ENCODE measurements around the gene PMEPA1. TPM values are rescaled to one million over a fixed set of nuclear protein-coding genes. Genes with fewer than 3 reads are reported as not detected.

The PMEPA1 gene
- total RNA-seq, 1 donor from 2014 or later, result 151 TPM

DNA sequence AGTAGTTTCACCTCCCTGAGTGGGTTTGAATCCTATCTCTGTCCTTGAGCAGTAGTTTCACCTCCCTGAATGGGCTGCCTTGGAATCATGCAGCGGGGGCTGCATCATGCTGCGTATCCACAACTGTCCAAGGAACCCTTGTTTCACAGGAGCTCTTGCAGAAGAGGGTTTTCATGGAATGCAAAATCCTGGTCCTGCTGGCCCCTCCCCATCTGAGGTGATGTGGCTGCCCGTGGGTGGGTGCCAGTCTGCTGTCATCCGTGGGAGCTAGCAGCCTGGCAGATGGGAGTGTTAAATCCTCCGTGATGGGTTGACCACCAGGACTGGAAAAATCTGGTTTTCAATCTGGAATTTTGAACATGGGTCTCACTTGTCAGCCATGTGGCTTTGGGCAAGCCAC, 111.3 kb downstream of the PMEPA1 start:
- no peak overlapping the region for H3K4me3 Mint-ChIP-seq (ENCODE audit: unreplicated experiment)
- H3K36me3 Mint-ChIP-seq (ENCODE audit: low read depth), result no peaks in the 10 kb centered on the region
- H3K4me1 Mint-ChIP-seq (ENCODE audit: low read depth), result peaks cover 13% of the 10 kb centered on the region
- H3K9me3 Mint-ChIP-seq (ENCODE audit: low read depth), result no peaks in the 10 kb centered on the region
- no peak overlapping the region for H3K27ac Mint-ChIP-seq (ENCODE audit: unreplicated experiment)
- no peak for DNase-seq (ENCODE audit: low spot score)
- TF ChIP-seq, protein P1, sequence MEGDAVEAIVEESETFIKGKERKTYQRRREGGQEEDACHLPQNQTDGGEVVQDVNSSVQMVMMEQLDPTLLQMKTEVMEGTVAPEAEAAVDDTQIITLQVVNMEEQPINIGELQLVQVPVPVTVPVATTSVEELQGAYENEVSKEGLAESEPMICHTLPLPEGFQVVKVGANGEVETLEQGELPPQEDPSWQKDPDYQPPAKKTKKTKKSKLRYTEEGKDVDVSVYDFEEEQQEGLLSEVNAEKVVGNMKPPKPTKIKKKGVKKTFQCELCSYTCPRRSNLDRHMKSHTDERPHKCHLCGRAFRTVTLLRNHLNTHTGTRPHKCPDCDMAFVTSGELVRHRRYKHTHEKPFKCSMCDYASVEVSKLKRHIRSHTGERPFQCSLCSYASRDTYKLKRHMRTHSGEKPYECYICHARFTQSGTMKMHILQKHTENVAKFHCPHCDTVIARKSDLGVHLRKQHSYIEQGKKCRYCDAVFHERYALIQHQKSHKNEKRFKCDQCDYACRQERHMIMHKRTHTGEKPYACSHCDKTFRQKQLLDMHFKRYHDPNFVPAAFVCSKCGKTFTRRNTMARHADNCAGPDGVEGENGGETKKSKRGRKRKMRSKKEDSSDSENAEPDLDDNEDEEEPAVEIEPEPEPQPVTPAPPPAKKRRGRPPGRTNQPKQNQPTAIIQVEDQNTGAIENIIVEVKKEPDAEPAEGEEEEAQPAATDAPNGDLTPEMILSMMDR (IDR thresholded peaks at IDR 0.05), result no peak
- peaks cover 1% of the 10 kb centered on the region for H3K27me3 Mint-ChIP-seq (ENCODE audit: low read depth)

Other genes starting within 250 kb of the PMEPA1 start
- not detected in 3 replicates for gene CTCFL, start 184.9 kb downstream of the PMEPA1 start, total RNA-seq
- gene PCK1, start 148.9 kb downstream of the PMEPA1 start, total RNA-seq, result not detected in 3 replicates
- gene ZBP1, start 89.6 kb downstream of the PMEPA1 start, total RNA-seq, result not detected in 3 replicates